Measurements from ENCODE around the gene ECSCR.
"Not testable (repeated sequence)": the region's sequence is repeated elsewhere in the genome, so short reads cannot be mapped to it uniquely, and the experiment has no call there.

GRCh38 chr5:139478657-139479423 is 16.3 kb upstream of the ECSCR start:
- not testable (repeated sequence) for TF ChIP-seq EZH2 (IDR thresholded peaks at IDR 0.05)
- TF ChIP-seq, protein P1, sequence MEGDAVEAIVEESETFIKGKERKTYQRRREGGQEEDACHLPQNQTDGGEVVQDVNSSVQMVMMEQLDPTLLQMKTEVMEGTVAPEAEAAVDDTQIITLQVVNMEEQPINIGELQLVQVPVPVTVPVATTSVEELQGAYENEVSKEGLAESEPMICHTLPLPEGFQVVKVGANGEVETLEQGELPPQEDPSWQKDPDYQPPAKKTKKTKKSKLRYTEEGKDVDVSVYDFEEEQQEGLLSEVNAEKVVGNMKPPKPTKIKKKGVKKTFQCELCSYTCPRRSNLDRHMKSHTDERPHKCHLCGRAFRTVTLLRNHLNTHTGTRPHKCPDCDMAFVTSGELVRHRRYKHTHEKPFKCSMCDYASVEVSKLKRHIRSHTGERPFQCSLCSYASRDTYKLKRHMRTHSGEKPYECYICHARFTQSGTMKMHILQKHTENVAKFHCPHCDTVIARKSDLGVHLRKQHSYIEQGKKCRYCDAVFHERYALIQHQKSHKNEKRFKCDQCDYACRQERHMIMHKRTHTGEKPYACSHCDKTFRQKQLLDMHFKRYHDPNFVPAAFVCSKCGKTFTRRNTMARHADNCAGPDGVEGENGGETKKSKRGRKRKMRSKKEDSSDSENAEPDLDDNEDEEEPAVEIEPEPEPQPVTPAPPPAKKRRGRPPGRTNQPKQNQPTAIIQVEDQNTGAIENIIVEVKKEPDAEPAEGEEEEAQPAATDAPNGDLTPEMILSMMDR (IDR thresholded peaks at IDR 0.05), result not testable (repeated sequence)

All from neural progenitor cell (in vitro differentiated cells).